Endothelial cell of umbilical vein (primary cell): ENCODE data around the gene HSPA1A. TPM values are rescaled to one million over a fixed set of nuclear protein-coding genes. Genes with fewer than 3 reads are reported as not detected.

Source experiments
- BruUV-seq: library from RNA; stranded (reverse); fragments of 400-500 nt; replicated peaks from 2 replicates; lab custom pipeline; 2021; lab: Mats Ljungman, UMichigan
- CTCF ChIA-PET: fragments of 300-600, 350-600 bp; sonication (Branson Sonifier 250); formaldehyde crosslinking; loops from one replicate; lab custom pipeline; 2021; ENCODE audit warnings: antibody characterized with exemption, inconsistent platforms; lab: Charles Lee
- POLR2A ChIA-PET: fragments of 300-600, 350-600 bp; sonication (Branson Sonifier 250); formaldehyde crosslinking; loops from one replicate; lab custom pipeline; 2021; ENCODE audit warnings: antibody characterized with exemption, inconsistent platforms; lab: Charles Lee
- DNase-seq: peaks from one replicate; pipeline ENCODE4 v3.0.0-alpha.2; 2011; ENCODE audit warnings: low read depth, low spot score
- FAIRE-seq: peaks from 2 replicates; lab custom pipeline; 2011; peaks lifted over from hg19 to GRCh38; lab: Jason Lieb, UNC
- H2AFZ ChIP-seq: 2 replicates; pipeline ENCODE4 v1.6.0; 2012; ENCODE audit warnings: low read depth, low read length, control low read depth, inconsistent platforms
- H3K27ac ChIP-seq: 2 replicates; pipeline ENCODE4 v1.5.1; 2011; ENCODE audit warnings: low read depth, mild to moderate bottlenecking, control low read depth, low read length, moderate library complexity; ENCODE audit not compliant: insufficient read depth
- H3K27me3 ChIP-seq, 2 experiments: 2 replicates each; pipeline versions ENCODE4 v1.6.0 to v1.6.1; 2011; ENCODE audit warnings: low read length in 2 of 2, mixed read lengths in 1 of 2; ENCODE audit not compliant: control insufficient read depth in 2 of 2, insufficient read depth in 2 of 2
- H3K36me3 ChIP-seq, 2 experiments: 2 replicates in 1 of 2; 3 replicates in 1 of 2; pipeline ENCODE4 v1.5.1; 2011; ENCODE audit warnings: low read length in 2 of 2, mild to moderate bottlenecking in 1 of 2, moderate library complexity in 1 of 2; ENCODE audit not compliant: control insufficient read depth in 2 of 2, insufficient read depth in 2 of 2; ENCODE audit errors: extremely low read depth in 1 of 2
- H3K4me1 ChIP-seq: 3 replicates; pipeline ENCODE4 v1.5.1; 2011; ENCODE audit warnings: mild to moderate bottlenecking, low read length; ENCODE audit not compliant: control insufficient read depth, insufficient read depth; ENCODE audit errors: extremely low read depth
- H3K4me2 ChIP-seq: 2 replicates; pipeline ENCODE4 v1.6.1; 2011; ENCODE audit warnings: low read length, control low read depth, mixed read lengths; ENCODE audit not compliant: insufficient read depth
- H3K4me3 ChIP-seq, 3 experiments: fragments of 200-600 bp in 1 of 3; sonication (generic), shearing (Covaris generic) in 1 of 3; replicated peaks in 1 of 3; 2 replicates each; pipeline ENCODE4 v1.5.1; 2011 to 2016; ENCODE audit warnings: control low read depth in 3 of 3, low read length in 3 of 3, mild to moderate bottlenecking in 2 of 3, inconsistent platforms in 1 of 3, low read depth in 1 of 3, moderate library complexity in 1 of 3; ENCODE audit not compliant: insufficient read depth in 1 of 3
- H3K79me2 ChIP-seq: 2 replicates; pipeline ENCODE4 v1.6.0; 2012; ENCODE audit warnings: low read length, inconsistent platforms; ENCODE audit not compliant: control insufficient read depth, insufficient read depth
- H3K9ac ChIP-seq: replicated peaks from 2 replicates; pipeline ENCODE3; 2011; ENCODE audit warnings: low read length, control low read depth; ENCODE audit not compliant: insufficient read depth; ENCODE audit errors: extremely low read depth
- H3K9me1 ChIP-seq: replicated peaks from 3 replicates; pipeline ENCODE4 v1.6.0; 2011; ENCODE audit warnings: mild to moderate bottlenecking, low read length; ENCODE audit not compliant: control insufficient read depth, insufficient read depth; ENCODE audit errors: extremely low read depth
- H3K9me3 ChIP-seq: replicated peaks from 2 replicates; pipeline ENCODE4 v1.5.1; 2012; ENCODE audit warnings: low read length, inconsistent platforms; ENCODE audit not compliant: control insufficient read depth, insufficient read depth
- H4K20me1 ChIP-seq: replicated peaks from 2 replicates; pipeline ENCODE3; 2011; ENCODE audit warnings: mild to moderate bottlenecking, low read length; ENCODE audit not compliant: control insufficient read depth, insufficient read depth; ENCODE audit errors: extremely low read depth
- CTCF ChIP-seq, 2 donors: IDR thresholded peaks; 1 replicate in 1 of 2; 2 replicates in 1 of 2; pipeline ENCODE4 v1.5.1; 2011; ENCODE audit warnings: low read length in 2 of 2, mild to moderate bottlenecking in 2 of 2, moderate library complexity in 2 of 2, control low read depth in 1 of 2, inconsistent platforms in 1 of 2, low read depth in 1 of 2; ENCODE audit not compliant: insufficient read depth in 1 of 2; ENCODE audit errors: extremely low read depth in 1 of 2
- EZH2 ChIP-seq: IDR thresholded peaks from 2 replicates; pipeline ENCODE4 v1.6.1; 2012; ENCODE audit warnings: borderline replicate concordance, low read depth, mild to moderate bottlenecking, moderate library complexity, low read length, inconsistent platforms; ENCODE audit not compliant: severe bottlenecking
- FOS ChIP-seq: IDR thresholded peaks from 2 replicates; pipeline ENCODE4 v1.6.1; 2011; ENCODE audit warnings: mild to moderate bottlenecking, low read length, moderate library complexity, borderline replicate concordance; ENCODE audit not compliant: insufficient read depth
- GATA2 ChIP-seq: IDR thresholded peaks from 2 replicates; pipeline ENCODE4 v1.7.0; 2011; ENCODE audit warnings: low read depth, mild to moderate bottlenecking, moderate library complexity, mixed read lengths, low read length; ENCODE audit not compliant: insufficient read length, insufficient read depth
- JUN ChIP-seq: IDR thresholded peaks from 2 replicates; pipeline ENCODE4 v1.6.1; 2011; ENCODE audit warnings: borderline replicate concordance, low read depth; ENCODE audit not compliant: insufficient read length, insufficient read depth
- MAX ChIP-seq: IDR thresholded peaks from 2 replicates; pipeline ENCODE4 v1.6.1; 2011; ENCODE audit not compliant: insufficient read depth, insufficient read length
- MYC ChIP-seq: IDR thresholded peaks from one replicate; pipeline ENCODE4 v1.6.1; 2011; ENCODE audit warnings: mild to moderate bottlenecking, low read depth, low read length
- POLR2A ChIP-seq: IDR thresholded peaks from 2 replicates; pipeline ENCODE4 v1.6.1; 2012; ENCODE audit warnings: low read depth, mild to moderate bottlenecking, control low read depth, low read length
- POLR2AphosphoS5 ChIP-seq: IDR thresholded peaks from 2 replicates; pipeline ENCODE4 v1.6.1; 2012; ENCODE audit warnings: low read depth, mild to moderate bottlenecking, control low read depth, low read length, moderate library complexity; ENCODE audit not compliant: insufficient read depth
- dilution Hi-C: fragments of 300-500 bp; cut with MboI; formaldehyde crosslinking; loops from one replicate; pipeline ENCODE4 v1.15.0; 2019; ENCODE audit warnings: low sequenced_read_pairs; ENCODE audit not compliant: extremely low pct_ligation_motif_present
- intact Hi-C: fragments of 100-400 bp; cut with micrococcal nuclease; formaldehyde crosslinking; loops from one replicate; pipeline ENCODE4 v1.10.0; 2022
- polyA plus RNA-seq, 4 experiments: library from polyadenylated mRNA; depleted of rRNA in 3 of 4; stranded (reverse) in 3 of 4; unstranded in 1 of 4; fragments of >200 nt; gene quantifications; 2 replicates each; pipeline versions ENCODE4 v1.2.1 to v1.2.3, GENCODE V29; 2011 to 2012; ENCODE audit warnings: missing spikeins in 1 of 4
- total RNA-seq: library from RNA; stranded (reverse); gene quantifications from 2 replicates; pipeline ENCODE4 v1.2.3, GENCODE V29; 2021

HSPA1A gene
- total and polyA plus RNA-seq, 2 donors (not counting 3 experiments of a cell fraction or from before 2014, with no cell fraction given): 56.0 to 58.3 TPM

- H2AFZ ChIP-seq: no peak overlapping the region
- ChIA-PET POLR2A (no interaction called here), CTCF (interaction anchor here (4.2 to 6.6 kb wide), 2 partner anchors 16 to 55 kb away, joined by 61 to 71 read pairs; no protein-coding TSS in a partner anchor)
- H3K79me2 ChIP-seq: no peaks in the 10 kb centered on the region
- H3K4me3 ChIP-seq: no peak overlapping the region
- H3K27me3 ChIP-seq: no peaks in the 10 kb centered on the region
- dilution Hi-C loops: no loop called here
- H3K9me3 ChIP-seq: no peaks in the 10 kb centered on the region
- H3K36me3 ChIP-seq: peaks cover 0 to 20% of the 10 kb centered on the region in 2 experiments
- BruUV-seq: no TSS peak
- no peaks in the 10 kb centered on the region for H3K9me1 ChIP-seq
- no peak for TF ChIP-seq POLR2A
- no peak for TF ChIP-seq MYC
- no peak for TF ChIP-seq FOS
- no peak for TF ChIP-seq JUN
- TF ChIP-seq EZH2: no peak
- no peak for TF ChIP-seq POLR2AphosphoS5
- TF ChIP-seq MAX: no peak
- TF ChIP-seq CTCF (IDR thresholded peaks at IDR 0.05; ENCODE audit: extremely low read depth in 1 of 2, insufficient read depth in 1 of 2, low read depth in 1 of 2, low read length in 2 of 2): no peak
- TF ChIP-seq GATA2: no peak
- intact Hi-C loops: no loop called here
- peaks cover 4% of the 10 kb centered on the region for H3K4me1 ChIP-seq
- no peaks in the 10 kb centered on the region for H4K20me1 ChIP-seq
- no peak overlapping the region for H3K9ac ChIP-seq
- DNase-seq (no peak), FAIRE-seq (no peak)
- H3K27ac ChIP-seq: no peak overlapping the region
- H3K4me2 ChIP-seq: no peak overlapping the region
Measured at GRCh38 chr6:31775633-31776484, 39.5 kb upstream of the HSPA1A start.
